A549 treated with Mapracorat at 1 μM for 4 hours (cell line): ENCODE measurements around the gene NECTIN3. TPM values are rescaled to one million over a fixed set of nuclear protein-coding genes. Genes with fewer than 3 reads are reported as not detected.

Experiments used
- total RNA-seq: library from RNA; stranded (reverse); fragments of 200-300 nt; extraction: Qiagen RNA extraction; gene quantifications from 5 replicates; pipeline ENCODE4 v1.2.3, GENCODE V29; 2022

The NECTIN3 gene
- 14.8 to 28.1 TPM (median 23.8 TPM) in 5 replicates for total RNA-seq

GRCh38 chr3:111071257-111072030 lies at the start of gene NECTIN3:
Gene NECTIN3, plus strand, starts transcription at chr3:111071816. Its CDS starts 202 bp downstream, at chr3:111072018.

